Measurements from ENCODE around the gene DLGAP1. TPM values are rescaled to one million over a fixed set of nuclear protein-coding genes. Genes with fewer than 3 reads are reported as not detected.
"Not testable (repeated sequence)": the region's sequence is repeated elsewhere in the genome, so short reads cannot be mapped to it uniquely, and the experiment has no call there.

DLGAP1 gene
- total and polyA plus RNA-seq, 5 donors = 0.11 to 0.31 (median 0.20) TPM; not detected in 1

- Histone ChIP-seq H3K4me3 (ENCODE audit: low read length) (no peak overlapping the region), H3K27me3 (ENCODE audit: control insufficient read depth, insufficient read depth) (no peaks in the 10 kb centered on the region), H3K4me1 (ENCODE audit: control insufficient read depth, insufficient read depth, low read length) (peaks cover 7% of the 10 kb centered on the region), H3K9me3 (ENCODE audit: control insufficient read depth, low read length) (no peaks in the 10 kb centered on the region), H3K27ac (ENCODE audit: low read length) (no peak overlapping the region)
- ATAC-seq (no peak), DNase-seq (no peak)
- intact Hi-C loops (cut with DNase I) = loop anchor here in 2 of 4 donors (5.0 to 10.0 kb wide), 3 partner anchors 135 to 305 kb away; partner anchors contain the start of gene TGIF1 (in 2 of the 2)
- 91% methylated on average over 8 of the region's 8 CpGs for WGBS
Measured at GRCh38 chr18:3590096-3590630, 864.9 kb downstream of the DLGAP1 start.

GRCh38 chr18:3585656-3586509, 869.2 kb downstream of the DLGAP1 start:
- Histone ChIP-seq H3K4me1 (ENCODE audit: control insufficient read depth, insufficient read depth, low read length) (no peaks in the 10 kb centered on the region), H3K27me3 (ENCODE audit: control insufficient read depth, insufficient read depth) (no peaks in the 10 kb centered on the region), H3K4me3 (ENCODE audit: low read length) (no peak overlapping the region), H3K27ac (ENCODE audit: low read length) (no peak overlapping the region), H3K9me3 (ENCODE audit: control insufficient read depth, low read length) (no peaks in the 10 kb centered on the region)
- intact Hi-C loops (cut with DNase I) = loop anchor here in 2 of 4 donors (5.0 to 10.0 kb wide), 2 partner anchors 129 to 301 kb away; no protein-coding TSS in a partner anchor
- DNase-seq (peak; percentile 79 to 90 (median 83)), ATAC-seq (peak; percentile 92 to 94)
- 48% methylated on average over 12 of the region's 12 CpGs for WGBS

- Histone ChIP-seq H3K27ac (ENCODE audit: low read length) (no peak overlapping the region), H3K9me3 (ENCODE audit: control insufficient read depth, low read length) (no peaks in the 10 kb centered on the region), H3K4me3 (ENCODE audit: low read length) (no peak overlapping the region), H3K4me1 (ENCODE audit: control insufficient read depth, insufficient read depth, low read length) (no peaks in the 10 kb centered on the region), H3K27me3 (ENCODE audit: control insufficient read depth, insufficient read depth) (no peaks in the 10 kb centered on the region)
- 77% methylated on average over 6 of the region's 6 CpGs for WGBS
- ATAC-seq = no peak
- intact Hi-C loops (cut with DNase I) = loop anchor here in 2 of 4 donors (5.0 to 10.0 kb wide), 2 partner anchors 128 to 300 kb away; no protein-coding TSS in a partner anchor
- no peak for DNase-seq
Measured at GRCh38 chr18:3584897-3585460, 870.1 kb downstream of the DLGAP1 start.

DNA sequence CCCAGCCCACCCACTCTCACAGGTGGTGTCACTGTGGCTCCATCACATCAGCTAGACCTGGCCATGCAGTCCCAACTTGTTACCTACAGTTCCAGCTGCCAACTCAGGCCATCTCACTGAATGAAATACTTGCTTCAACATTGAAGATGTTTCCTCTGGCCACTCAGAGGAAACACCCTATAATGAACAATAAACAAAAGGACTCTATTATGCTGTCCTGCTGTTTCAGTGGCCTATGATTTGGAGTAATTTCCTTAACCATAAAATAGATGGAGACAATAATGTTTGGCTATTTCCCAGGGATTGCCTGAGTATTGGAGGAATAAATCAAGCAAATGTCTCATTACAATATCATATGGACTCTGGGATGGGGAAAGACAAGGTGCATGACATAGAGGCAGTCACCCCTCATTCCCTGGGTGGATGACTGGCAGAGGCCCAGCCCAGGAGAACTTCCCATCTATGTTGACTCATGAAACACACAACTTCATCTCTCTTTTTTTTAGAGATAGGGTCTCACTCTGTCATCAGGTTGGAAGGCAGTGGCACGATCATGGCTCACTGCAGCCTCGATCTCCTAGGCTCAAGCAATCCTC, 870.7 kb downstream of the DLGAP1 start:
- Histone ChIP-seq H3K4me1 (ENCODE audit: control insufficient read depth, insufficient read depth, low read length) (no peaks in the 10 kb centered on the region), H3K27ac (ENCODE audit: low read length) (no peak overlapping the region), H3K9me3 (ENCODE audit: control insufficient read depth, low read length) (no peaks in the 10 kb centered on the region), H3K27me3 (ENCODE audit: control insufficient read depth, insufficient read depth) (no peaks in the 10 kb centered on the region), H3K4me3 (ENCODE audit: low read length) (no peak overlapping the region)
- intact Hi-C loops (cut with DNase I) = loop anchor here in 1 of 4 donors (10.0 kb wide), 1 partner anchor 300 kb away; no protein-coding TSS in a partner anchor
- 99% methylated on average over 2 of the region's 2 CpGs for WGBS
- ATAC-seq = no peak
- DNase-seq = no peak

DNA sequence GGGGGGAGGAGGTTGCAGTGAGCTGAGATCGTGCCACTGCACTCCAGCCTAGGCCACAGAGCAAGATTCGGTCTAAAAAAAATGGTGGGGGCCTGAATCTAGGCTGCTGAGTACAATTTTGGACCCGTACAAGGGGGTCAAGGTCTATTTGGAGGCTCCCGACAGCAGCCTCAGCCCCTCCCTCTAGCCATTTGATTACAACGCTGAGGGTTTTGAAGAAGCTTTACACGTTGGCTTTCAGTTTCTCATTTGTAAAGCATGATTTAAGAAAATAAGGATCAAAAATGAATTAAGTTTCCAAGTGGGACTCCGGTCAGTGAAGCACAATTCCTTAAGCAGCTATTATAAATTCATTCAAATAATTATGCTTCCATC, 871.2 kb downstream of the DLGAP1 start:
- no peak for DNase-seq
- no peaks in the 10 kb centered on the region for H3K4me1 ChIP-seq (ENCODE audit: control insufficient read depth, insufficient read depth, low read length)
- H3K4me3 ChIP-seq (ENCODE audit: low read length) = no peak overlapping the region
- ATAC-seq = no peak
- intact Hi-C loops (cut with DNase I) = loop anchor here in 1 of 4 donors (10.0 kb wide), 1 partner anchor 299 kb away; no protein-coding TSS in a partner anchor
- WGBS = 89% methylated on average over 7 of the region's 7 CpGs
- no peak overlapping the region for H3K27ac ChIP-seq (ENCODE audit: low read length)
- no peaks in the 10 kb centered on the region for H3K9me3 ChIP-seq (ENCODE audit: control insufficient read depth, low read length)
- H3K27me3 ChIP-seq (ENCODE audit: control insufficient read depth, insufficient read depth) = no peaks in the 10 kb centered on the region

DNA sequence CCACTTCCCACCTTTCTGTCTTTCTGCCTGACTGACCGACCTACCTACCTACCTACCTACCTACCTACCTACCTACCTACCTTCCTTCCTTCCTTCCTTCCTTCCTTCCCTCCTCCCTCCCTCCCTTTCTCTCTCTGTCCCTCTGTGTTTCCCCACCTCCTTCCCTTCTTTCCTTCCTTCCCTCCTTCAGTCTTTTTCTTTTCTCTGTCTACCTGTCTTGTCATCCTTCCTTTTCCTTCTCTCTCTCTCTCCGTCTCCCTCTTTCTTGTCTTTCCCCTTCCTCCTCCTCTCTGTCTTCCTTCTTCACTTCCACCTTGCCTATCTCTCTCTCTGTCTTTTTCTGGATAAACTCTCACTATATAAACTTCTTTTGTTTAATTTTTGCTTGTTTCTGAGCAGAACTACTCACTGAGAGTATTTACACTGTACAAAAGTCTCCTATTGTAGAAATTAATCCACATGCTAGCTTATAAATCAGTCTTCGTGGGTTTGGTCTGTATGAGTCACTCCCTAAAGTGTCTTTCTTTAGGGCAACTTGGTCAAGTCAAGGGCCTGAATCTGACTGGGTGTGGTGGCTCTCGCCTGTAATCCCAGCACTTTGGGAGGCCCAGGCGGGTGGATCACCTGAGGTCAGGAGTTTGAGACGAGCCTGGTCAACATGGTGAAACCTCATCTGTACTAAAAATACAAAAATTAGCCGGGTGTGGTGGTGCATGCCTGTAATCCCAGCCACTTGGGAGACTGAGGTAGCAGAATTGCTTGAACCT, 871.8 kb downstream of the DLGAP1 start:
- H3K9me3 ChIP-seq (ENCODE audit: control insufficient read depth, low read length); ATAC-seq; H3K4me3 ChIP-seq (ENCODE audit: low read length); H3K4me1 ChIP-seq (ENCODE audit: control insufficient read depth, insufficient read depth, low read length); DNase-seq; H3K27ac ChIP-seq (ENCODE audit: low read length); H3K27me3 ChIP-seq (ENCODE audit: control insufficient read depth, insufficient read depth): not testable (repeated sequence)
- WGBS = 88% methylated on average over 7 of the region's 7 CpGs
- intact Hi-C loops (cut with DNase I) = loop anchor here in 1 of 4 donors (10.0 kb wide), 1 partner anchor 298 kb away; no protein-coding TSS in a partner anchor

GRCh38 chr18:3581890-3582289, 873.2 kb downstream of the DLGAP1 start:
- DNase-seq = no peak
- no peaks in the 10 kb centered on the region for H3K9me3 ChIP-seq (ENCODE audit: control insufficient read depth, low read length)
- no peak overlapping the region for H3K4me3 ChIP-seq (ENCODE audit: low read length)
- ATAC-seq = no peak
- H3K27ac ChIP-seq (ENCODE audit: low read length) = no peak overlapping the region
- H3K4me1 ChIP-seq (ENCODE audit: control insufficient read depth, insufficient read depth, low read length) = no peaks in the 10 kb centered on the region
- intact Hi-C loops (cut with DNase I) = loop anchor here in 1 of 4 donors (10.0 kb wide), 1 partner anchor 297 kb away; no protein-coding TSS in a partner anchor
- WGBS = 89% methylated on average over 13 of the region's 13 CpGs
- H3K27me3 ChIP-seq (ENCODE audit: control insufficient read depth, insufficient read depth) = no peaks in the 10 kb centered on the region

DNA sequence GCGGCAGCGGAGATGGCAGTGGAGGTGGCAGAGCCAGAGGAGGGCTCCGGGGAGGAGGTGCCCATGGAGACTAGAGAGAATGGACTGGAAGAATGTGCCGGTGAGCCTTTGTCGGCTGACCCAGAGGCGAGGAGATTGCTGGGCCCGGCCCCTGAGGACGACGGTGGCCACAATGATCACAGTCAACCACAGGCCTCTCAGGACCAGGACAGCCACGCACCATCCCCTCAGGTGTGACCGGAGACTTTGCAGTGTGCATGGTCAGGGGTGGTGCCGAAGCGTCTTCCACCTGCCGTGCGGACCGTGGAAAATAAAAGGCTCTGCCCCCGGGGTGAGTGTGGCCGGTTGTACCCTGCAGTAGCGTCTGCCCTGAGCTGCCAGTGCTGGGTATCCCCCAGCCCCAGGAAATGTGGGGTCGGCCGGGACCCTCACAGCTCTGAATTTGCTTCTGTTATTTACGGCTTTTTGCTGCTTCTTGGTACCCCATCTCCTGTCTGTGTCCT, 874.5 kb downstream of the DLGAP1 start:
- H3K4me3 ChIP-seq (ENCODE audit: low read length); H3K27ac ChIP-seq (ENCODE audit: low read length); H3K9me3 ChIP-seq (ENCODE audit: control insufficient read depth, low read length); DNase-seq; H3K27me3 ChIP-seq (ENCODE audit: control insufficient read depth, insufficient read depth); H3K4me1 ChIP-seq (ENCODE audit: control insufficient read depth, insufficient read depth, low read length); ATAC-seq: not testable (repeated sequence)
- intact Hi-C loops (cut with DNase I) = loop anchor here in 1 of 4 donors (10.0 kb wide), 1 partner anchor 296 kb away; no protein-coding TSS in a partner anchor
- WGBS = 95% methylated on average over 19 of the region's 22 CpGs

GRCh38 chr18:3579701-3580100, 875.4 kb downstream of the DLGAP1 start:
- H3K9me3 ChIP-seq (ENCODE audit: control insufficient read depth, low read length) = no peaks in the 10 kb centered on the region
- no peak overlapping the region for H3K27ac ChIP-seq (ENCODE audit: low read length)
- no peak overlapping the region for H3K4me3 ChIP-seq (ENCODE audit: low read length)
- H3K4me1 ChIP-seq (ENCODE audit: control insufficient read depth, insufficient read depth, low read length) = no peaks in the 10 kb centered on the region
- intact Hi-C loops (cut with DNase I) = loop anchor here in 1 of 4 donors (10.0 kb wide), 1 partner anchor 295 kb away; no protein-coding TSS in a partner anchor
- WGBS = 36% methylated on average over 4 of the region's 4 CpGs
- ATAC-seq (no peak), DNase-seq (no peak)
- H3K27me3 ChIP-seq (ENCODE audit: control insufficient read depth, insufficient read depth) = no peaks in the 10 kb centered on the region

DNA sequence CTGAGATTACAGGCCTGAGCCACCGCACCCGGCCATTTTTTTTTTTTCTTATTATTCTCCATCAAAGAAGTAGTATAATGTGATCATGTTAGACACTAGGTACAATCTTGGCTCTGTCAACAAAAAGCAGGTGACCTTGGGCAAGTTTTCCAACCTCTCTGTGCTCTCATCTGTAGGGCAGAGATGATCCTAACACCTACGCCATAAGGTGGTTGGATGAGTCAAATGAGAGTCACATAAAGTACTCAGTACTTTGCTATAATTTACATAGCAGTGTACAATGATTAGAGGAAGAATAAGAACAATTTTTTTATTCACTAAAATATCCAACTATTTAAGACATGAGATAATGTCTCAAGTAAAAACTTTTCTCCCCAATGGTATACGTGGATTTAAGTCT, 876.5 kb downstream of the DLGAP1 start:
- ATAC-seq (no peak), DNase-seq (no peak)
- intact Hi-C loops (cut with DNase I) = no loop called here
- H3K27ac ChIP-seq (ENCODE audit: low read length) = no peak overlapping the region
- no peak overlapping the region for H3K4me3 ChIP-seq (ENCODE audit: low read length)
- no peaks in the 10 kb centered on the region for H3K4me1 ChIP-seq (ENCODE audit: control insufficient read depth, insufficient read depth, low read length)
- no peaks in the 10 kb centered on the region for H3K27me3 ChIP-seq (ENCODE audit: control insufficient read depth, insufficient read depth)
- H3K9me3 ChIP-seq (ENCODE audit: control insufficient read depth, low read length) = no peaks in the 10 kb centered on the region
- 95% methylated on average over 4 of the region's 4 CpGs for WGBS
